Neutrophil (primary cell): ENCODE data around the gene ERCC6L2.

Source experiments
- H3K27ac ChIP-seq: fragments of 200-600 bp; sonication (generic); 2 replicates; pipeline ENCODE4 v1.5.1; 2016; ENCODE audit warnings: mild to moderate bottlenecking, moderate library complexity
- H3K27me3 ChIP-seq: fragments of 200-600 bp; sonication (generic); 2 replicates; pipeline ENCODE4 v1.6.0; 2016; ENCODE audit warnings: mild to moderate bottlenecking
- H3K36me3 ChIP-seq: fragments of 200-600 bp; sonication (generic); 2 replicates; pipeline ENCODE4 v1.5.1; 2017
- H3K4me1 ChIP-seq, 2 experiments: fragments of 200-600 bp in 1 of 2; sonication (generic) in 1 of 2; 1 replicate in 1 of 2; 2 replicates in 1 of 2; pipeline versions ENCODE4 v1.5.1 to v1.6.1; 2013 to 2016; ENCODE audit warnings: low read depth in 1 of 2, low read length in 1 of 2, mild to moderate bottlenecking in 1 of 2, moderate library complexity in 1 of 2; ENCODE audit not compliant: control insufficient read depth in 1 of 2, insufficient read depth in 1 of 2
- H3K4me3 ChIP-seq, 2 experiments: fragments of 200-600 bp in 1 of 2; sonication (generic) in 1 of 2; 1 replicate in 1 of 2; 2 replicates in 1 of 2; pipeline ENCODE4 v1.5.1; 2013 to 2016; ENCODE audit warnings: low read depth in 1 of 2, low read length in 1 of 2, mild to moderate bottlenecking in 1 of 2, moderate library complexity in 1 of 2
- H3K9me3 ChIP-seq: fragments of 200-600 bp; sonication (generic); 2 replicates; pipeline ENCODE4 v1.5.1; 2016
- CTCF ChIP-seq: fragments of 200-600 bp; sonication (generic); IDR thresholded peaks from 2 replicates; pipeline ENCODE4 v1.5.1; 2016; ENCODE audit warnings: antibody characterized with exemption

Gene ERCC6L2

GRCh38 chr9:96008502-96009222, 133.2 kb downstream of the ERCC6L2 start:
- no peak overlapping the region for H3K4me3 ChIP-seq
- H3K9me3 ChIP-seq, result no peaks in the 10 kb centered on the region
- no peaks in the 10 kb centered on the region for H3K27me3 ChIP-seq
- TF ChIP-seq CTCF, result no peak
- no peak overlapping the region for H3K27ac ChIP-seq
- peaks cover 19% of the 10 kb centered on the region for H3K36me3 ChIP-seq
- no peaks in the 10 kb centered on the region for H3K4me1 ChIP-seq

GRCh38 chr9:96009223-96009602, 133.7 kb downstream of the ERCC6L2 start:
- Histone ChIP-seq H3K27ac (no peak overlapping the region), H3K9me3 (no peaks in the 10 kb centered on the region), H3K27me3 (no peaks in the 10 kb centered on the region), H3K36me3 (peaks cover 19% of the 10 kb centered on the region), H3K4me3 (no peak overlapping the region), H3K4me1 (no peaks in the 10 kb centered on the region)
- TF ChIP-seq CTCF, result no peak

GRCh38 chr9:96009690-96010472, 134.4 kb downstream of the ERCC6L2 start:
- no peak for TF ChIP-seq CTCF
- no peaks in the 10 kb centered on the region for H3K27me3 ChIP-seq
- H3K36me3 ChIP-seq, result peaks cover 19% of the 10 kb centered on the region
- no peaks in the 10 kb centered on the region for H3K4me1 ChIP-seq
- no peak overlapping the region for H3K4me3 ChIP-seq
- H3K9me3 ChIP-seq, result no peaks in the 10 kb centered on the region
- H3K27ac ChIP-seq, result no peak overlapping the region

- H3K27me3 ChIP-seq, result peaks cover 5% of the 10 kb centered on the region
- H3K9me3 ChIP-seq, result no peaks in the 10 kb centered on the region
- no peak overlapping the region for H3K27ac ChIP-seq
- TF ChIP-seq CTCF, result no peak
- H3K36me3 ChIP-seq, result peaks cover 5% of the 10 kb centered on the region
- no peaks in the 10 kb centered on the region for H3K4me1 ChIP-seq
- H3K4me3 ChIP-seq, result no peak overlapping the region
Observed at GRCh38 chr9:96014078-96014477, 138.6 kb downstream of the ERCC6L2 start.

- peaks cover 0 to 6% of the 10 kb centered on the region in 2 experiments for H3K4me1 ChIP-seq
- TF ChIP-seq CTCF, result no peak
- no peak overlapping the region for H3K27ac ChIP-seq
Observed at GRCh38 chr9:96015876-96016686, 140.6 kb downstream of the ERCC6L2 start.

More at GRCh38 chr9:96015876-96016686, 140.6 kb downstream of the ERCC6L2 start:
- Histone ChIP-seq H3K36me3 (peaks cover 3% of the 10 kb centered on the region), H3K4me3 (no peak overlapping the region), H3K27me3 (peaks cover 25% of the 10 kb centered on the region), H3K9me3 (no peaks in the 10 kb centered on the region)
